ENCODE measurements around the gene EXOC5.
"Not testable (repeated sequence)": the region's sequence is repeated elsewhere in the genome, so short reads cannot be mapped to it uniquely, and the experiment has no call there.

The EXOC5 gene

DNA sequence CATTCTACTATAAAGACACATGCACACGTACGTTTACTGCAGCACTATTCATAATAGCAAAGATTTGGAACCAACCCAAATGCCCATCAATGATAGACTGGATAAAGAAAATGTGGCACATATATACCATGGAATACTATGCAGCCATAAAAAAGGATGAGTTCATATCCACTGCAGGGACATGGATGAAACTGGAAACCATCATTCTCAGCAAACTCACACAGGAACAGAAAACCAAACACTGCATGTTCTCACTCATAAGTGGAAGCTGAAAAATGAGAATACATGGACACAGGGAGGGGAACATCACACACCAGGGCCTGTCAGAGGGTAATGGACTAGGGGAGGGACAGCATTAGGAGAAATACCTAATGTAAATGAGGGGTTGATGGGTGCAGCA, 10.5 kb downstream of the EXOC5 start:
- DNase-seq (ENCODE audit: low spot score), result not testable (repeated sequence)

DNA sequence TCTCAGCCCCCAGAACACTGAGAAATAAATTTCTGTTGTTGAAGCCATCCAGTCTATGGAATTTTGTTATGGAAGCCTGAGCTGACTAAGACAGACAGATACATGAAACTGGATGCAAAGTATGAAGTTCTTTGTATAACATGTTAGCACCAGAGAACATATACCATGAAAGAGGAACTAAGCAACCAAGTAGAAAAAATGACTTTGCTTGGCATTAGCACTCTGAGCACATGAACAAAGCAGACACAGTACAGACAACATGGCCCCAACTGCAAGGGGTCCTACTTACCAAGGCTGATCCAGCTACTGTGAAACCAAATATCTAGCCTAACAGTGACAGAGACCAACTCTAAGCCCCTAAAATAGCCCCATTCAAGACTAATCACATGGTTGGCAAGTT, 13.8 kb downstream of the EXOC5 start:
- no peak for DNase-seq (ENCODE audit: low spot score)

DNA sequence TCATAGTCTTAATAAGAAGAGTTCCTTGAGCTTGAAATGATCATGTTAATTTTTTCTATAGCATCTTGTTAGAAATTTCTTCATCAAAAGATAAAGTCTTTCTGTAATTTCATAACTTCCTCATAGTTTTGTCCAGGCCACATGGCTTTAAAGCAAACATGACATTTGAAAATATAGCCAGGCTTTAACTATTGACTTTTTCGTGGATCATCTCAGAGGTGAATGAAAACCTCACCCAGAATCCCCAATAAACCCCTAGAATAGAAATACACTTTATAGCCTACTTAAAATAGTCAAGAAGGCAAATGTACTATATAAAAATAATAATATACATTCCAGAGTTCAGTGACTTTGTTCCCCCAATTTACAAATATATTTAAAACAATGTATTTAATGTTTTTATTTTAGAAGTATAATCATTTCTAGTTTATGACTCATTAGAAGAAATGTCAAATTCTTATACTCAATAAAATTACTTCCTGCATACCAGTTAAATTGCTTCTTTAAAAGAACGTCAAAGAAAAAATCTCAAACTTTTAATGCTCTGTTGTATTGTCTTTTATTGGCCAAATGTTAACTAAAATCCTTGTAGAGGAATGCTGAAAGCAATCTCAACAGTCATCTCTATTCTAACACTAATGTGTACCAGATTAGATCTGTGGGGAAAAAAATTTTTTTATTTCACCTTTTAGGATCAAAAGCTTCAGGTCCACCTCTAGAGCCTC, 21.6 kb downstream of the EXOC5 start:
- DNase-seq (ENCODE audit: low spot score), result no peak

DNA sequence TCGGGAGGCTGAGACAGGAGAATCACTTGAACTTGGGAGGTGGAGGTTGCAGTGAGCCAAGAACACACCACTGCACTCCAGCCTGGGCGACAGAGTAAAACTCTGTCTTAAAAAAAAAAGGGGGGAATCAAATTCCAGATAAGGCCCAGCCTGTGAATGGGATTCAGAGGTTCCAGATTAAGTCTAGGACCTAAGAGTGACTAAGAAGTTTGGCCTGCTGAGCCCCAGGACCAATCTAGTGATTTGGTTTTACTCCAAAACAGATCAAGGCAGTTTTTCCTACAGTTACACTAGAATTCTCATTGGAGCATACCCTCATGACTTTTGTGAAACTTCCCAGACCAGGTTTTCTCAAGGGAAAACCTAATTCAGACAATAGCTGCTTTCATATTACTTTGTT, 22.8 kb downstream of the EXOC5 start:
- DNase-seq (ENCODE audit: low spot score), result peak; percentile 12

DNA sequence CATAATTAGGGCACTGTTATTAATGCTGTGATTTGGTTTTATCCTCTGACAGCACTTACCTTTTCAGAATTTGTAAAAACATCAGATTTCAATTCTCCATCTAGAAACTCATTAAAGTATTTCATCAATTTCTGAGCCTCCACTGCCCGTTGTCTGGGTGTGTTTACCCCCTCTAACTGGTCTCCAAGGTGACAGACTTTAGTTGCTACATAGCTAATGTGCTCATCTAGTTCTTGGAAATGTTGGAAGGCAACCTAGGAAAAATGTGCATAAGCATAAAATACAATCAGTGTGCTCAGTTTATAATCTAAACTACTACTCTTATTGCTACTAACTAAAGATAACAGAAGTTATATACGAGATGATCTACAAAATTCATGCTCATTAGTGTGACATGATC, 24.6 kb downstream of the EXOC5 start:
- peak; percentile 30 for DNase-seq (ENCODE audit: low spot score)

DNA sequence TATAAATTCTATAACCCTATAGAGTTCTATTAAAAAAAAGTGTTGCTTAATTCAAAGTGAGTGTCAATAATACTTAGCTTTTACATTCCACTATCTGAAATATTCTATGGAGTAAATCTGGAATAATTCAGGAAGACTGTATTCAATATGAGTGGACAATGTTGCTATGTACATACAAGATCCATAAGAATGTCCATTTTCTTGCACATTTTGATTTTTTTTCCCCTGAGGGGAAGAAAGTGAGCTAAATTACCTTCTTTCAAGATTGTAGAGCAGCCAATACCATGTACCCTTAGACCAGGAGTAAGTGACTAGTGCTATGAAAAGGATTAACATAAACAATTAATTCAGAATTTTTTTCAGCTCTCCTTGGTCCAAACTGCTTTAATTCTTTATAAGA, 25.4 kb downstream of the EXOC5 start:
- DNase-seq (ENCODE audit: low spot score), result no peak

DNA sequence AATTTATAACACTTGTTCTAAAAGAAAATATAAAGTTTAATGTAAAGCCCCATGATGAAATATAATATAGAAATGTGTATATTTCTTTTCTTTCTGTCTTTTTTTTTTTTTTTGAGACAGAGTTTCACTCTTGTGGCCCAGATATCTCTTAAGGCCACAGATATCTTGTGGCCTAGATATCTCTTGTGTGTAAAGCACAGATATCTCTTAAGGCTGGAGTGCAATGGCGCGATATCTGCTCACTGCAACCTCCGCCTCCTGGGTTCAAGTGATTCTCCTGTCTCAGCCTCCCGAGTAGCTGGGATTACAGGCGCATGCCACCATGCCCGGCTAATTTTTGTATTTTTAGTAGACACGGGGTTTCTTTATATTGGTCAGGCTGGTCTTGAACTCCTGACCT, 28.6 kb downstream of the EXOC5 start:
- not testable (repeated sequence) for DNase-seq (ENCODE audit: low spot score)

DNA sequence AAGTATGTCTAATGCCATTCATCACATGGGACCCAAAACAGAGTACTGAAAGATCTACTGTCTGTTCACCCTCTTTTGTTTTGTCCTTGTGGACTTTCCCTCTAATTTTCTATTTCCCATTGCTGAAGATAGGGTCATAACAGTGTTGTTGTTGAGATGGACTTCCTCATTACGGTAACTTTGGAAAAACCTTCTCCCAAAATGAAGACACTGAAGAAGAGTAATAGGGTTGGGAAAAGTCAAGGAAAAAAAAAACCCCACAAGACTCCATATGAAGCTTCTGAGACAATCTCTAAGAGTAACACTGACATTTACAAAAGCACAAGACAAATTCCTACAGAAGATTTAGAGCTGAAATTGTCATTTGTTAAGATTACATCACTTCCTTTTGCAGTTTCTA, 36.7 kb downstream of the EXOC5 start:
- no peak for DNase-seq (ENCODE audit: low spot score)

DNA sequence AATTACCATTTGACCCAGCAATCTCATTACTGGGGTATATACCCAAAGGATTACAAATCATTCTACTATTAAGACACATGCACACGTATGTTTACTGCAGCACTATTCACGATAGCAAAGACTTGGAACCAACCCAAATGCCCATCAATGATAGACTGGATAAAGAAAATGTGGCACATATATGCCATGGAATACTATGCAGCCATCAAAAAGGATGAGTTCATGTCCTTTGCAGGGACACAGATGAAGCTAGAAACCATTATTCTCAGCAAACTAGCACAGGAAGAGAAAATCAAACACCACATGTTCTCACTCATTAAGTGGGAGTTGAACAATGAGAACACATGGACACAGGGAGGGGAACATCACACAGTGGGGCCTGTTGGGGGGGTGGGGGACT, 40.4 kb downstream of the EXOC5 start:
- DNase-seq (ENCODE audit: low spot score), result not testable (repeated sequence)

DNA sequence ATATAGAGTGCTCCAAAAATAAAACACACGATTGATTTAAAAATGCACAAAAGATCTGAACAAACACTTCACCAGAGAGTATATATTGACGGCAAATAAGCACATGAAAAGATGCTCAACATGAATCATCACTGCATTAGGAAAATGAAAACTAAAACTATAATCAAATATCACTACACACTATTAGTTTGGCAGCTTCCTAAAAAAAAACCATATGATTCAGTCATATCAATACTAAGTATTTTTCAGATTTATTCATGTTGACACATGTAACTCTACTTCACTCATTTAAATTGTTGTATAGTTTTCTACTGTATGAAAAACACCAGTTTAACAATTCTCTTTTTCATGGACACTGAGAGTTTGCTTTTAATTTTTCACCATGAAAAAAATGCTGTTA, 41.6 kb downstream of the EXOC5 start:
- no peak for DNase-seq (ENCODE audit: low spot score)

DNA sequence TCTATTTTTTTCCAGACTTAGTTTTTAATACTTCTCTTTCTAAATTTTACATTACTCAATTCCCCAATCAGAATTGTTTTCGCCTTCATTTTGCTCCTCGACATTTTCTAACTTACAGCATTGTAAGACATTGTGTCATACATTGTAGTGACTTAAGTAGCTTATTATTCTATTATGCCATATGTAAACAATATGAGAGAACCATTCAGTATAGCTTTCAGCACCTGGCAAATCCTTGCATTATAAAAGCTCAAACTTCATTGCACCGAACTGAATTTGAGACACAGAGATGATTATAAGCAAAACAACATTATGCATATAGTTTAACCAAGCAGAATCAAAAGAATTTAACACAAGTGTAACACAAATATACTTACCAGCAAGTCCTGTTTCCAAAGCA, 46.8 kb downstream of the EXOC5 start:
- DNase-seq (ENCODE audit: low spot score), result no peak

DNA sequence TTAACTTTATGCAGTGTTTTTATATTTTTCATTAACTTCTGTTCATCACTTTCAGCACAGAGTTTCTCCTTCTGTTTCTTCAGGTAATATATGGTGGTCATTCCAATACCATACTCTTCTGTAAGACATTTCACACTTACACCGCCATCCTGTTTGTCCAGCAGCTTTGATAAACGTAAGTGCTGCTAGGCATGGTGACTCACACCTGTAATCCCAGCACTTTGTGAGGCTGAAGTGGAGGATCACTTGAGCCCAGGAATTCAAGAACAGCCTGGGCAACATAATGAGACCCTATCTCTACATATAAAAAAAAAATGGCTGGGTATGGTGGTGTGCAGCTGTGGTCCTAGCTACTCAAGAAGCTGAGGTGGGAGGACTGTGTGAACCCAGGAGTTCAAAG, 55.8 kb downstream of the EXOC5 start:
- no peak for DNase-seq (ENCODE audit: low spot score)

DNA sequence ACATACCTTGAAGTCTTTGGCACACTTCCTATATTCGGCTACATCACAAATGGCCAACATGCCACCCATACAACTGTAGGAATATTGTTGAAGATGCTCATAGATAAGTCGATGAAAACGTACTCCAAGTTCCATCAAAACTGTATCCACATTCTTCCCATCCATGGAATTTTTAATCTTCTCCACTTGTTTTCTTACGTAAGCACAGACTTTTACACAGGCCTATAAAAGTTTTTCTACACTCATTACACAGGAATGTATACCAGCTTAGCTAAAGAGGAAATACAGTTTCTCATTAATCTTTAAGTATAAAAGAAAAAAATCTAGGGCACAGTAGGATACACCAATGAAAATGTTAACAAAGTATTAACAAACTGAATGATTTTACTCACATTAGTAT, 59.1 kb downstream of the EXOC5 start:
- peak; percentile 13 for DNase-seq (ENCODE audit: low spot score)

DNA sequence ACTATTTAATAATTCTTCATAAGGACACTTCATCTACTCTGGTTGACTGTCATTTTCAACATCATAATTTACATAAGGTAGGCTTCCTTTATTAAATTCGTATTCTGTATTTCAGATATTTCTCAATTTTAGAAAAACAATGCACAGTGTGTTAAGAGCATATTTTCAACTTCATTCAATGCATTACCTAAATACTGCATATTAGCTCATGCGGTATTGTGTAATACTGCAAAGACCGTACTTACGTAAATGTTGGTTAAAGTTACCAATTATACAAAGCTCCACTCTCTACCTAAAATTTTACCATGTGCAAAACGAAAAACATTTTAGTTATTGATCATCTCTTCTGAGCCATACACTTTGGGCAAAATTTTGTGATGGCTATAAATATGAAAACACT, 62.8 kb downstream of the EXOC5 start:
- no peak for DNase-seq (ENCODE audit: low spot score)

DNA sequence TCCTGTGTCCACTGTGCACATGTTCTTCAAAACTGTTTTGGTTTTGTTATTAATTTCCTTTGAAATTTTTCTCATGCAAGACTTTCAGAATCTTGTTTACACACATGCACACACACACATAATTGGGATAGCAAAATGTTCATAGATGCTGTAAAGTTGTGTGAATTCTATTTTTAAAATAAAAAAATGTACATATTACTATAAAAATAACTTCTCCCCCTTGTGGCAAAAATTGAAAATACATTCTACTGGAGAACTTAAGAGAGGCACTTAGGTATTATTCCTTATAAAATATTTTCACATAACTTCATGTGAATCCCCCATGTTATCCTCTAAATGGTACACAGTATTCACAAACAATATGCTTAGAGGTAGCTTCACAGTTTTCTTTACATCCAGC, 66.0 kb downstream of the EXOC5 start:
- DNase-seq (ENCODE audit: low spot score), result not testable (repeated sequence)

DNA sequence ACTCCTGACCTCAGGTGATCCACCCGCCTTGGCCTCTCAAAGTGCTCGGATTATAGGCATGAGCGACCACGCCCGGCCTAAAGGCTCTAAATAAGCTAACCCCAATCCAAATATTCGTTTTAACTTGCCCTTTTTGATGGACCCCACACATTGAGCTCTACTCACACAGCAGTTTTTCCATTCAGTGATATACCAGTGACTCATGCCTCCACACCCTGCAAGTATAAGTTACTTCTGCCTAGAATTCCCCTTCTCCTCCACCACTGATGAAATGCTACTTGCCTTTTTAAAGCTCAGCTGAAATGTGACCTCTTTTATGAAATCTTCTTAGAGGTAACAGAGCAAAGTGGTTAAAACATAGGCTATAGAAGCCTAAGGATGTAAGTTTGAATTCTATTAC, 68.8 kb downstream of the EXOC5 start:
- peak; percentile 20 for DNase-seq (ENCODE audit: low spot score)

DNA sequence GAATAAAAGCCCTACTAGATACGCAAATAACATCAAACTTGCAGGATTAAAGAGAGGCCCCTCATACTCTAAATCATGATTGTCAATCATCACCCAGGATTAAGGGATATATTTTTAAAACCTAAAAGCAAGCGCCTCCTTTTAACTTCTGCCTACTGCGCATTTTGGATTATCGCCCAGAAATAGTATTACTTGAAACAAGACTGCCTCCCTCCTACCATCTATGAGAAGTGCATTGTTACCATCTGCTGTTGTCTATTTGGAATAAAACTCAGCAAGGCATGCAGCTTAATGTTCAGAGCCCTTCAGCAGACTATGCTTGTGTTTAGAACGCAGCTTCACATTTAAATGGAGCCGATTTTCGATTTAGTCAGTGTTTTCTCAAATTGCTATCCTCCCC, 79.6 kb downstream of the EXOC5 start:
- DNase-seq (ENCODE audit: low spot score), result peak; percentile 25

DNA sequence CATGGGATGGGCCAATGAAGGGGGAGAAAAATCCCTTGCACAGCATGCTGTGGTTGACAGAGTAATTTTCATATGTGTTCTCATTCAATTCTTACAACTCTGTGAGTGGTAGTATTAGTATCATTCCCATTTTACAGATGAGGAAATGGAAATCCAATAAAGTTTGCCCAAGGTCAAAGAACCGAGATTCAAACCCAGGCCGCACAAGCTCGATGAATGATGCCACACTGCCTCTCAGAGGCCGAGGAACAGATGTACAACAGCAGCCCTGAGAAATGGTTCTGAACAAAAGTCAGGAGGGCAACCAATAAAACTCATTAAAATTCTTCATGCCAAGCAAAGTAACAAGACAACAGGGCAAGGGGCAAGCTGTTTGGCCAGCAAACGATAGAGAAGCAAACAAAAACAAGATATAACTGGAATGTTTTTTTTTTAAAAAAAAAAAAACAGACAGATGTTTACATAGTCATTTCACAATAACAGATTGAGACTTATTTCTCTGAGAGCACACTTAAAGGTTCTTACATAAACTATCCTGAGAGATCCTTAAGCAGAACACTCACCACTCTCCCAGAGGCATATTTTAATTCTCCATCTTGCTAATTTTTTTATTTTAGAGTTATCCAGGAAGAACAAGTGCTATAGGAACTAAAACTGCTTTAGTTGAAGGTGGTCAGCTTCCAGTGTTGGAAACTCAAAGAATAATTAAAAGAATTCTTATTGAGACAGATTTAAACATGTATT, 85.8 kb downstream of the EXOC5 start:
- DNase-seq (ENCODE audit: low spot score), result peak; percentile 36

DNA sequence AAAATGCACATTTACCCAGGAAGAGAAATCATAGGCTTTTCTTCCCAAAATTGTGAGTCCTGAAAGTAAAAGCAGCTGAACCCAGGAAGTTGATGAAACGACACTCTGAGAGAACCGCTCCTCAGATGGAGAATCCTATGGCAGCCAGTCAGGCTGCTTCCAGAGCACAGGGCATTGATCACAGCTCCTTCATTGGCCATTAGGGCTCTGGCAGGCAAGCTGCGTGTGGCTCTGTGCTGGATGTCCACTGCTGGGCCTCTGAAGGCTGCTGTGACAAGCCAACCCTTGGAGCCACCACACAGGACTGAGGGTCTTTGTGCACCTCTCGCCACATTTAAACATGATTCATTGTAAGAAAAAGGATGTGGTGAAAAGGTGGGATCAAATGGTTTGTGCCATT, 89.4 kb downstream of the EXOC5 start:
- no peak for DNase-seq (ENCODE audit: low spot score)

DNA sequence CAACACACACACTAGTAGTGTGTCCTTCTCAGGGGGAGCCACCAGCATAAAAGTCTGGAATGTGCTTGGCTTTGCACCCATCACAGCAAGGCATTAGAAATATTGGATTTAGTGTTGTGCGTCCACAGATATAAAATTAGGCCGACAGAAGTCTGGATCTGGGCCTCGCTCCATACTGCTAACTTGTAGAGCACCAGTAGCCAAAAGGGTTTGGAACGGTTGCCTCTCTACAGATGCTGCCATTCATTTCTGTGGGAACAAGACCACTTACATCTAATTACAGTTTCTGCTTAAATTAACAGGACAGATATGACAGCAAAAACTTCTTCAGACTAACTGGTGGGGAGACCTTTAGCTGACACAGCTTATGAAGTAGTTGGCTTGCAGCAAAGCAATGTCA, 94.2 kb downstream of the EXOC5 start:
- DNase-seq (ENCODE audit: low spot score), result no peak

DNA sequence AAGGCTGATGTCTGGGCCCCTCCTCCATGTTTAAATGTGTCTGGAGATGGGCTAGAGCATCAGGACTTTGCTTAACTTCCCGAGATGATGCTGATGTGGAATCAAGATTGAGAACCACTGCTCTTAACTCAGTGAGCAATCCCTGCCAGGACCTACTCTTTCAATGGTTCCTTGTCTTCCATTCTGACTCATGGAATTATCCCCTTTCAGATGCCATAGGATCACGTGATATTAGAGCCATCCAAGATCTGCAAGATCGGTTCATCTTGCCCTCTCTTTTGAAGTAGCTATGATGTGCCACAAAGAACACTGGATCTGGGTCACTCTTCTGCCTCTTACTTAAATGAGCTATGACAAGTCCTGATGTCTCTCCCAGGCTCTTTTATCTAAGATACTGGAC, 96.8 kb downstream of the EXOC5 start:
- DNase-seq (ENCODE audit: low spot score), result no peak

DNA sequence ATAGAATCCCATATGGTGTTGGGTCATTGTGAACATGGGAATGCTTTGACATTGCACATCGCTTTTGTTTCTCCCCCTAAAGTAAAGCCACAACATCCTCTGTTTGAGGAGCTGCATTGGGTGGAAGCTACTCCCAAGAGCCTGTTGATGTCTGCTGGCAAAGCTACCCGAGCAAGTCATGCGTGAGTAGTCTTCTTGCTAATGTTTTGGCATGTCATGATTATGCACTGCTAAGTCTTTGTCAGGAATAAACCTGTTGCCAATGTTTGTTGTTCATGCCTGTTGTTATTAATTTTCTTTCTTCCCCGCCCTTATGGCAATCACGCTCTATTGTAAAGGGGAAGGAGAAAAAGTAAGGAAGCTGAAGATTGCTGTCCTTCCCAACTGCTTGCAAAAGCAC, 97.3 kb downstream of the EXOC5 start:
- DNase-seq (ENCODE audit: low spot score), result no peak

DNA sequence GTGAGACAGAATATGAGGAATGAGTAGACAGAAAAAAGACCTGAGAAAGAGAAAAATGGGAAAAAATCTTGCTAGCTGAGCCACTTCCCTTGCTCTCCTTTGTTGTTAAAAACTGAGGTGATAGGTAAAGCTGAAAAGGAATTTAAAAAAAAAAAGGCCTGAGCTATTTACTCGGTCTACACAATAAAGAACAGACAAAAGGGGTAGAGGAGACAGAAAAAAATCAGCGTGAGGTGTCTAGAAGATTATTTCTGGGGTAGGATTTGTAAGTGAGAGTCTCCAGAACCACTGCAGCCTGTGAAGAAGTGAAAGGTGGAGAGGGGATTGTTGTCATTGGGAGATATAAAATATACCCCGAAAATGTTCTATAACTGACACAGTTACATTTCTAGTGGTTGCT, 98.8 kb downstream of the EXOC5 start:
- no peak for DNase-seq (ENCODE audit: low spot score)

DNA sequence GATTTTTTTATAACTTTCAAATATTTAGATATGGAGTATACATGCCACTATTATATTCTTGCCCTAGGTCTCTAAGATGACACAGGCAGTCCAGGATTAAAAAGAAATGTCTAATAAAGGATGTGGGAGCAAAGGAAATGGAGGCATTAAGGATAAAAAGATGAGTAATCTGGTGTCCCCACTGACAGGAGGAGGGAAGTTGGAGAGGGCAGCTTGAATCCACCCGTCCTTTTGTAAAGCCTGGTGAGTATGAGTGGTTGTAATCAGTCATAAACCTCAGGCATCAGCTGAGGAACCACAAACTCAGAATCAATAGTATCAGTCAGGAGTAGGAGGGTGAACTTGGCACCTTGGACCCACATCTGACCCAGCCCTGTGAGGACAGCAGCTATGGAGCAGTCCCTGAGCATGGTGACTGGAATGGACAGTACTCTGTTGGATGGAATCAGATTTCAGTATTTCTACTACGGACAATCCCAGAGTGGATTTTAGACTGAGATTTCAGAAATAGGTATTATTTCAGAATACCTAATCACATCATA, 100.5 kb downstream of the EXOC5 start:
- DNase-seq (ENCODE audit: low spot score), result no peak

All from AG20443 (cell line).